CD14-positive monocyte (primary cell): ENCODE measurements around the gene KMT2E. TPM values are rescaled to one million over a fixed set of nuclear protein-coding genes. Genes with fewer than 3 reads are reported as not detected.

ENCODE experiments used
- DNase-seq, 3 donors: peaks; one replicate each; pipeline ENCODE4 v3.0.0-alpha.2; 2011 to 2022
- H2AFZ ChIP-seq: 2 replicates; pipeline ENCODE4 v1.6.0; 2012; ENCODE audit warnings: mild to moderate bottlenecking, low read depth, low read length, inconsistent platforms; ENCODE audit not compliant: insufficient read depth, poor library complexity, severe bottlenecking
- H3K27ac ChIP-seq, 2 donors: 1 replicate in 1 of 2; 2 replicates in 1 of 2; pipeline ENCODE4 v1.5.1; 2012 to 2013; ENCODE audit warnings: low read length in 2 of 2, control low read depth in 1 of 2, inconsistent platforms in 1 of 2, low read depth in 1 of 2, mild to moderate bottlenecking in 1 of 2
- H3K27me3 ChIP-seq, 2 donors: one replicate each; pipeline versions ENCODE4 v1.6.0 to v1.6.1; 2011 to 2013; ENCODE audit warnings: low read length in 2 of 2; ENCODE audit not compliant: control insufficient read depth in 2 of 2, insufficient read depth in 2 of 2
- H3K36me3 ChIP-seq, 2 donors: replicated peaks in 1 of 2; 1 replicate in 1 of 2; 2 replicates in 1 of 2; pipeline versions ENCODE4 v1.5.1 to v1.6.1; 2012 to 2013; ENCODE audit warnings: low read length in 2 of 2, control low read depth in 1 of 2, inconsistent platforms in 1 of 2, mild to moderate bottlenecking in 1 of 2; ENCODE audit not compliant: insufficient read depth in 2 of 2, control insufficient read depth in 1 of 2
- H3K4me1 ChIP-seq, 2 donors: 1 replicate in 1 of 2; 2 replicates in 1 of 2; pipeline versions ENCODE4 v1.5.1 to v1.6.1; 2012 to 2013; ENCODE audit warnings: low read length in 2 of 2, control low read depth in 1 of 2, inconsistent platforms in 1 of 2, mild to moderate bottlenecking in 1 of 2, moderate library complexity in 1 of 2; ENCODE audit not compliant: insufficient read depth in 2 of 2, control insufficient read depth in 1 of 2
- H3K4me2 ChIP-seq: replicated peaks from 2 replicates; pipeline ENCODE3; 2012; ENCODE audit warnings: low read length, moderate library complexity, mild to moderate bottlenecking; ENCODE audit not compliant: poor library complexity, severe bottlenecking; ENCODE audit errors: extremely low read depth
- H3K4me3 ChIP-seq, 3 experiments: fragments of 200-600 bp in 1 of 3; sonication (generic) in 1 of 3; replicated peaks in 1 of 3; 1 replicate in 2 of 3; 2 replicates in 1 of 3; pipeline ENCODE4 v1.5.1; 2011 to 2013; ENCODE audit warnings: low read length in 3 of 3, mild to moderate bottlenecking in 3 of 3, control low read depth in 2 of 3, low read depth in 2 of 3, inconsistent platforms in 1 of 3, moderate library complexity in 1 of 3
- H3K79me2 ChIP-seq: 2 replicates; pipeline ENCODE4 v1.6.0; 2012; ENCODE audit warnings: mild to moderate bottlenecking, control low read depth, inconsistent platforms, low read length, moderate library complexity; ENCODE audit not compliant: insufficient read depth
- H3K9ac ChIP-seq: 2 replicates; pipeline ENCODE4 v1.6.0; 2017; ENCODE audit warnings: low read length, mild to moderate bottlenecking; ENCODE audit not compliant: insufficient read depth, poor library complexity, severe bottlenecking
- H3K9me3 ChIP-seq, 2 donors: replicated peaks in 1 of 2; 1 replicate in 1 of 2; 2 replicates in 1 of 2; pipeline versions ENCODE4 v1.5.1 to v1.6.1; 2012 to 2013; ENCODE audit warnings: low read length in 2 of 2, control low read depth in 1 of 2; ENCODE audit not compliant: control insufficient read depth in 1 of 2, insufficient read depth in 1 of 2
- H4K20me1 ChIP-seq: 2 replicates; pipeline ENCODE4 v1.6.0; 2012; ENCODE audit warnings: mild to moderate bottlenecking, low read length, control low read depth, moderate library complexity; ENCODE audit not compliant: insufficient read depth
- H3K27ac Mint-ChIP-seq, 7 donors: one replicate each; pipeline ENCODE4 v1.8.0; 2020; ENCODE audit warnings: mild to moderate bottlenecking in 7 of 7, mixed read lengths in 7 of 7, moderate library complexity in 6 of 7, inconsistent platforms in 2 of 7
- H3K27me3 Mint-ChIP-seq, 3 donors: one replicate each; pipeline ENCODE4 v1.8.0; 2021 to 2022; ENCODE audit warnings: low read depth in 3 of 3, mild to moderate bottlenecking in 3 of 3, mixed read lengths in 3 of 3, moderate library complexity in 3 of 3, inconsistent platforms in 1 of 3
- H3K36me3 Mint-ChIP-seq, 2 donors: one replicate each; pipeline ENCODE4 v1.8.0; 2020; ENCODE audit warnings: mixed read lengths in 2 of 2, inconsistent platforms in 1 of 2, mild to moderate bottlenecking in 1 of 2
- H3K4me1 Mint-ChIP-seq: one replicate; pipeline ENCODE4 v1.8.0; 2020; ENCODE audit warnings: mild to moderate bottlenecking, mixed read lengths
- H3K4me3 Mint-ChIP-seq, 2 donors: one replicate each; pipeline ENCODE4 v1.8.0; 2020; ENCODE audit warnings: mild to moderate bottlenecking in 2 of 2, mixed read lengths in 2 of 2, moderate library complexity in 1 of 2
- H3K9me3 Mint-ChIP-seq, 7 donors: one replicate each; pipeline ENCODE4 v1.8.0; 2020 to 2022; ENCODE audit warnings: mixed read lengths in 7 of 7, mild to moderate bottlenecking in 6 of 7, moderate library complexity in 6 of 7, inconsistent platforms in 2 of 7
- WGBS: methylation state at CpG from one replicate; pipeline ENCODE4 v1.1.5; 2013; ENCODE audit warnings: missing lambda C conversion rate; ENCODE audit not compliant: insufficient coverage; 5-methylcytosine and 5-hydroxymethylcytosine counted together
- intact Hi-C, 2 donors: fragments of 100-400 bp; cut with micrococcal nuclease; formaldehyde crosslinking; loops; one replicate each; pipeline versions ENCODE4 v1.15.0 to v1.15.1; 2023
- polyA plus RNA-seq, 3 donors: library from polyadenylated mRNA; depleted of rRNA in 1 of 3; unstranded in 2 of 3; stranded (reverse) in 1 of 3; fragments of 300-500 nt in 2 of 3; fragments of >200 nt in 1 of 3; fragmentation: Illumina TruSeq in 2 of 3; gene quantifications; 1 replicate in 2 of 3; 2 replicates in 1 of 3; pipeline ENCODE4 v1.2.3, GENCODE V29; 2012 to 2021
- TF ChIP-seq, protein P1 (sequence below): fragments of 200-600 bp; IDR thresholded peaks from one replicate; pipeline ENCODE4 v1.8.0; 2022; ENCODE audit warnings: antibody characterized with exemption, mild to moderate bottlenecking

Gene KMT2E
- polyA plus RNA-seq, 3 donors = 21.5 to 58.0 (median 33.1) TPM

DNA sequence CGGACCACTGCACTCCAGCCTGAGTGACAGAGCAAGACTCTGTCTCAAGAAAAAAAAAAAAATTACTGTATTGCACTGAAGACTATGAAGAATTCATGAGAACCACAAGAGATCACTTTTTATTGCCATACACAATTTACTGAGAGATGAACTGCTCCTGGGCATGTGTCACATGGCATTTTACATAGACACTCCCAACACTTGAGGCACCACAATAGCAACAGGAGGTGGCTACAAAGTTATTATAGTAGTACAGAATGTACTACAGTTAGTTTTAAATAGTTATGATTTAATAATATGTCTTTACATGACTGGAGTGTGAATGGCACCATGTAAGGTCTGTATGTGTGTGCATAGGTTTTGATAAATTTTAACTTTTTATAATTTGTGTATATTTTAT, 70.6 kb downstream of the KMT2E start:
- H3K36me3 Mint-ChIP-seq = peaks cover 62 to 78% of the 10 kb centered on the region in 2 donors
- WGBS = no CpG with 5 or more reads among the region's 1 CpG
- Histone ChIP-seq H3K4me2 (no peak overlapping the region), H4K20me1 (peaks cover 92% of the 10 kb centered on the region), H3K27ac (no peak overlapping the region), H3K27me3 (no peaks in the 10 kb centered on the region), H2AFZ (no peak overlapping the region), H3K9ac (no peak overlapping the region), H3K4me1 (no peaks in the 10 kb centered on the region), H3K9me3 (no peaks in the 10 kb centered on the region), H3K36me3 (peaks cover 70 to 91% of the 10 kb centered on the region in 2 donors), H3K79me2 (peaks cover 29% of the 10 kb centered on the region), H3K4me3 (no peak overlapping the region)
- H3K27ac Mint-ChIP-seq = no peak overlapping the region
- no peaks in the 10 kb centered on the region for H3K27me3 Mint-ChIP-seq
- no peaks in the 10 kb centered on the region for H3K4me1 Mint-ChIP-seq
- no peaks in the 10 kb centered on the region for H3K9me3 Mint-ChIP-seq
- H3K4me3 Mint-ChIP-seq = no peak overlapping the region
- DNase-seq = no peak
- intact Hi-C loops = no loop called here
- TF ChIP-seq, protein P1, sequence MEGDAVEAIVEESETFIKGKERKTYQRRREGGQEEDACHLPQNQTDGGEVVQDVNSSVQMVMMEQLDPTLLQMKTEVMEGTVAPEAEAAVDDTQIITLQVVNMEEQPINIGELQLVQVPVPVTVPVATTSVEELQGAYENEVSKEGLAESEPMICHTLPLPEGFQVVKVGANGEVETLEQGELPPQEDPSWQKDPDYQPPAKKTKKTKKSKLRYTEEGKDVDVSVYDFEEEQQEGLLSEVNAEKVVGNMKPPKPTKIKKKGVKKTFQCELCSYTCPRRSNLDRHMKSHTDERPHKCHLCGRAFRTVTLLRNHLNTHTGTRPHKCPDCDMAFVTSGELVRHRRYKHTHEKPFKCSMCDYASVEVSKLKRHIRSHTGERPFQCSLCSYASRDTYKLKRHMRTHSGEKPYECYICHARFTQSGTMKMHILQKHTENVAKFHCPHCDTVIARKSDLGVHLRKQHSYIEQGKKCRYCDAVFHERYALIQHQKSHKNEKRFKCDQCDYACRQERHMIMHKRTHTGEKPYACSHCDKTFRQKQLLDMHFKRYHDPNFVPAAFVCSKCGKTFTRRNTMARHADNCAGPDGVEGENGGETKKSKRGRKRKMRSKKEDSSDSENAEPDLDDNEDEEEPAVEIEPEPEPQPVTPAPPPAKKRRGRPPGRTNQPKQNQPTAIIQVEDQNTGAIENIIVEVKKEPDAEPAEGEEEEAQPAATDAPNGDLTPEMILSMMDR = no peak

DNA sequence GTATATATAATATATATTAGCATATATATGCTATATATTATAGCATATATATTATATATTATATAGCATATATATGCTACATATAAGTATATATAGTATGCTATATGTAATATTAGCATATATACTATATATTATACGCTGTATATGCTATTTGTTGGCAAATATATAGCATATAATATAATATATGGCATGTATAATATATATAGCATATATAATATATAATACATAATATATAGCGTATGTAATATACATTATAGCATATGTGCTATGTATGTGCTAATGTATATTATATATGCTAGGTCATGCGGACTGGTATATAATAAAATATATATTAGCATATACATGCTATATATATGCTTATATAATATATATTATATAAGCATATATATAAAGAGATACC, 72.8 kb downstream of the KMT2E start:
- Mint-ChIP-seq H3K27me3 (no peaks in the 10 kb centered on the region), H3K36me3 (peaks cover 57 to 72% of the 10 kb centered on the region in 2 donors), H3K4me1 (no peaks in the 10 kb centered on the region), H3K9me3 (no peaks in the 10 kb centered on the region), H3K4me3 (no peak overlapping the region), H3K27ac (no peak overlapping the region)
- no CpG with 5 or more reads among the region's 3 CpGs for WGBS
- Histone ChIP-seq H3K4me2 (no peak overlapping the region), H2AFZ (no peak overlapping the region), H4K20me1 (peaks cover 92% of the 10 kb centered on the region), H3K4me3 (no peak overlapping the region), H3K27me3 (no peaks in the 10 kb centered on the region), H3K79me2 (peaks cover 33% of the 10 kb centered on the region), H3K4me1 (no peaks in the 10 kb centered on the region), H3K27ac (no peak overlapping the region), H3K36me3 (peaks cover 71 to 93% of the 10 kb centered on the region in 2 donors), H3K9me3 (no peaks in the 10 kb centered on the region), H3K9ac (no peak overlapping the region)
- DNase-seq = no peak
- TF ChIP-seq, protein P1 = no peak
- intact Hi-C loops = no loop called here
